GM18520 (cell line): Measurements from ENCODE around the gene RANBP1.
"Not testable (repeated sequence)": the region's sequence is repeated elsewhere in the genome, so short reads cannot be mapped to it uniquely, and the experiment has no call there.

ENCODE experiments used
- ATAC-seq: cut with Tn5 transposase; IDR thresholded peaks from one replicate; pipeline ENCODE4 v1.9.1; 2021; ENCODE audit not compliant: unreplicated experiment

Gene RANBP1

DNA sequence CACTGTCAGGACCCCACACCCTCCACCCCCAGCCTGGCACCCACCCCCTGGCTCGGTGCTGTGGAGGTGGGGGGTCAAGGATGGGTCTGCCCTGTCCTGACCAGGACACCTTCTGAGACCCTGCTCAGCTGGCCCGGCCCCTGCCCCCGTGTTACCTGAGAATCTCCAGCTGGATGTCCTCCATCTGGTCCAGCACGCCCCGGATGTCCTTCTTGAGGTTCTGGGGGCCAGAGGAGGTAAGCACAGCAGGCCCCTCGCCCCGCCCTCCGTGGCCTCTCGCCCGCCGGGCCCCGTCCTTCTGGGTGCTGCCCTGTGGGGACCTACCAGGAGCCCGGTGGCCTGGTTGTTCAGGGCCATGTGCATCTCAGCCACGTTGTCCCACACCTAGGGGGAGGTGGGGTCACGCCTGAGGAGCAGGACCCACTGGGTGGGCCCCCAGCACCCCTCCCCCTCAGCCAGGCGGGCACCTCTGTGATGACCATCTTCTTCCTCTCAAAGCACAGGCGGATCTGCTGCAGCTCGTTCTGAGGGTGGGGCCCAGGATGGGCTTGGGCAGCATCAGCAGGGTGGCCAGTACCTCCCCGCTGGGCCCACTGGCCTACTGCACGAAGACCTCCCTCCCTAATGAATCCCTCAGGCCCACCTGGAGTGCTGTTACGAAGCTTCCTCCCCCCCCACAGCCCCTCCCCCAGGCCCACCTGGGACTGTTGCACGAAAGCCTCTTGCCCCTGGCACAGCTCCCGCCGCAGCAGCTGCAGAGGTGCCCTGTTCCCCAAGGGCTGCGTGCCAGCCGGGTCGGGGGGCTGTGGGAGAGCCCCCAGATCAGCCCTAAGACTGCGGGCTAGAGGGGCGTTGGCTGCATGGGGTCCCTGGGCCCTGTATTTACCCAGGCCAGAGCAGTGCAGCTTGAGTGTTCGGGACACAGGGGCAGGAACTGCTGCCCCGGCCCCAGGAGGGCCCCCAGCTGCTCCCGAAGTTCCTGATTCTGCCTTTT lies 33.6 kb downstream of the RANBP1 start:
- ATAC-seq: no peak

DNA sequence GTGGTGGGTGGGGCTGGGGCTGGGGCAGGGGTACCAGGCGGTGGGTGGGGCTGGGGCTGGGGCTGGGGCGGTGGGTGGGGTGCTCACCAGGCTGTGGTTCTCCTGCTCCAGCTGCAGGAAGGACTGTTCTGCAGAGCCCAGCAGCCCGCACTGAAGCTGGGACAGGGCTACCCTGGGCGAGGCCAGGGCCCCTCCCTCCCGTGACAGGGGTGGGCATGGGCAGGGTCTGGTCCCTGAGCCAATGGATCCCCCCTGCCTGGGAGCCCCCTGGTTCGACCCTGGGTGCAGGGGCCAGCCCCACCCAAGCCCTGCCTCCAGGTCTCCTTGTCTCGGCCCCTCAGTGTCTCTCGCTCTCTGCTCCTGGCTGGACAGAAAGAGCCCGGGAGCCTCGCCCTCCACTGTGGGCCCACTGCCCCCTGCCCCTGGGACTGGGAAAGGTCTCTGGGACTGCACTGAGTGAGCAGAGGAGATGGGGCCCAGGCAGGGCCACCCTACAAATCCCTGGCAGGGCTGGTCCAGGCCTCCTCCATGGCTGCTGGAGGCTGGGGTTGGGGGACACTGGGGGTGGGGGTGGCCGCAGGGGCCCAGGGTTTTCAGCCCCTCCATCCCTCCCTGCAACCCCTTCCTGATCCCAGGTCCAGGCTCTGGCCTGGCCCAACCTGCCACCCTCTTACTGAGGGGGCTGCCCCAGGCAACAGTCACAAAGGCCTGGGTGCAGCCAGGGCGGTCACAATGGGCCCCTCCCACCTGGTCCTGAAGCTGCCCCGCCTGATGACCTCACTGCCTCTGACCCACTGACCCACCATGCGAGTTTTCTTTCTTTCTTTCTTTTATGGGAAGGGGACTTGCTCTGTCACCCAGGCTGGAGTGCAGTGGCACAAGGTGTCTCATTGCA lies 34.7 kb downstream of the RANBP1 start, which contains the start of gene CCDC188:
CCDC188 (minus strand) TSS at position 675 of the 895 bp plus-strand sequence; CDS start at position 606, 69 bp downstream.
- no peak for ATAC-seq

DNA sequence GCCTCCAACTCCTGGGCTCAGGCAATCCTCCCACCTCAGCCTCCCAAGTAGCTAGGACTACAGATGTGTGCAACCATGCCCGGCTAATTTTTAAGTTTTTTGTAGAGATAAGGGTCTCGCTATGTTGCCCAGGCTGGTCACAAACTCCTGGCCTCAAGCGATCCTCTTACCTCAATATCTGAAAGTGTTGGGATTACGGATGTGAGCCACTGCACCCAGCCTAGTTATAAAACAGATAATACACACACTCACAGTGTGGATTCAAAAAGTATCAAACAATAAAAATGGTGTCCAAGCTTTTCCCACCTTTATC lies 35.3 kb downstream of the RANBP1 start:
- no peak for ATAC-seq

DNA sequence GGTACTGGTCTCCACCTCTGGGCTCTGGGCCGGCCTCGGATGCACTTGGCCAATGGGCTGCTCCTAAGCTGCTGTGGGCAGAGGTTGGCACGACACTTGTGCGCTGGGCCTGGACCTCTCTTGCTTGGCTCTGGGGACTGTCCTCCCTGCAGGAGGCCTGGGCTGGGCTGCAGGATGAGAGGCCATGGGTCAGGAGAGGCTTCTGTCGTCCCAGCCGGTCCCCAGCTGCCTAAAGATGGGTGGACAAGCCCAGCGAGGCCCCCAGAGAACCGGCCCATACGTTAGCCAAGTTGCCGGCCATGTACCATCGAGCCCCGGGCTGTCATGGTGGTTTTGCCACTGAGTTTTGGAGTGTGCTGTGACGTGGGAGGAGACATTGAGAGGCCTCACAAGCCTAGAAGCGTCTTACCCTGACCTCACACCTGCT lies 36.6 kb downstream of the RANBP1 start:
- ATAC-seq: no peak

DNA sequence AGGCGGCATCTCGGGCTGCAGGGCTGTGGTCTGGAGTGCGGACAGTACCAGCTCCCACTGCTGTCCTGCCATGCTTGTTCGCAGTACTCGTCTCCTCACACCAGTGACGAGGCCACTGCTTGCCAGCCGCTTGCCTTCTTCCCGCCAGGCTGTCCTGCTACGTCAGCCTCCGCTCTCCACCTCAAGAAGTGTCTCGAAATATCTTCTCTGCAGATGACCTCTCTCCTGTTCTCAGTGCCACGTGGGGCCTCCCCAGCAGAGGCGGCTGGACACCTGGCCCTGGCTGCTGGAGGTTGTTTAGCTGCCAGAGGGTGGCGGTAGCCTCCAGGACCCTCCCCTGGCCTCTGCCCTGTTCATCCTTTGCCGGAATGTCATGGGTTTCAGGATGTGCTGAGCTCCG lies 38.0 kb downstream of the RANBP1 start:
- no peak for ATAC-seq

DNA sequence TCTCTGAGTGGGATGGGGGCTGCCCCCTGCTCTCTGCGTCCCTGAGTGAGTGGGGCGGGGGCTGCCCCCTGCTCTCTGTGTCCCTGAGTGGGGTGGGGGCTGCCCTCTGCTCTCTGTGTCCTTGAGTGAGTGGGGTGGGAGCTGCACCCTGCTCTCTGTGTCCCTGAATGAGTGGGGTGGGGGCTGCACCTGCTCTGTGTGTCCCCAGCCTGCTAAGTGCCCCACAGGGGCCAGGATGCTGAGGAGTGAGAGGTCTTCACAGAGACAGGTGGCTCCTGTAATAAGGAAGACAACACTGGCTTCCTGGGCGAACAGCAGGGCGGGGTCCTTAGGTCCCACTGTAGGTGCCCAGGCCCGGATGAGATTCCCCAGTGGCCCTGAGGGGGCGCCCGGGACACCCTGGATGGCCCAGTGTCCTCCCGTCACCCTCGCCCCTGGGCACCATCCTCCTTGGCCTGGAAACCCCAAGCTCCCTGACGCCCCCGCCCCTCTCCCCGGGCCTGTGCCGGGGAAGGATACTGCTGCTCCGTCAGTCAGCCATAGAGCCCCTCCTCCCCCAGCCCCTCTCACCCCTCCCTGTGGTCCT lies 38.8 kb downstream of the RANBP1 start:
- ATAC-seq: no peak

DNA sequence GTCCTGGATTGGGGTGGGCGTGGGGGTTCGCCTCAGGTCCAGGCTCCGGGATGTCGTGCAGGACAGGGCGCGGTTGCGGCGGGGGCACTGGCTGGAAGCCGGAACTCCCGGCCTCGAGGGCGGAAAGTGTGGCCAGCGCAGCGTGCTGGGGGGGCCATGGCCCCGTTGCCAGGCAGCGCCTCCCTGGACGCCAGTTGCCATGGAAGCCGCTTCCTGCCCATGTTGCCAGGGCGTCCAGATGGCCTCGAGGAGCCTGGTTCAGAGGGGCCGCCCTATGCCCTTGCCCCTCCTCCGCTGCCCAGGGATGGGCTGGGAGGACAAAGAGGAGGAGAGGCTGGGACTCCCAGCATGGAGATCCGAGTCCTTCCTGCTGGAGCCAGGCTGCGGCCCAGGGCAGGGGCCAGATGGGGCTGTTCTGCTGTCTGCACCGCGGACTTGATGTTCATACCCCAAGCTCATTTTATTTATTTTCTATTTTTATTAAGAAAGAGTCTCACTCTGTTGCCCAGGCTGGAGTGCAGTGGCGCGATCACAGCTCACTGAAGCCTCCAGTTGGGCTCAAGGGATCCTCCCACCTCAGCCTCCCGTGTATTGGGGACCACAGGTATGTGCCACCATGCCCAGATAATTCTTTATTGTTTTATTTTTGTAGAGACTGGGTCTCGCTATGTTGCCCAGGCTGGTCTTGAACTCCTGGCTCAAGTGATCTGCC lies 39.6 kb downstream of the RANBP1 start:
- ATAC-seq: no peak

DNA sequence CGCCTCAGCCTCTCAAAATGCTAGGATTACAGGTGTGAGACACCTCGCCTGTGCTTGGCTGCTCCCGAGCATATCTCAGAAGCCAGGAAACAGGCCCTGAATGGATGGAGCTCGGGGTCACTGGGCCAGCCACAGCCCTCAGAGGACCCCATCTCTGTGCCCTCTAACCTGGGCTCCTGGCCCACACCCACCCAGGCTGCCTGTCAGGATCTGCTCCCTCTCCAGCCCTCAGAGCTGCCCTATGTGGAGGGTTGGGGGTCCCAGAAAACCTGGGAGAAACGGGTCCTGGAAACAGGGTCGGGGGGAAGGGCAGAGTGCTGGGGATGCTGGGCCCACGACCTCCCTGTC lies 40.1 kb downstream of the RANBP1 start:
- ATAC-seq: no peak

DNA sequence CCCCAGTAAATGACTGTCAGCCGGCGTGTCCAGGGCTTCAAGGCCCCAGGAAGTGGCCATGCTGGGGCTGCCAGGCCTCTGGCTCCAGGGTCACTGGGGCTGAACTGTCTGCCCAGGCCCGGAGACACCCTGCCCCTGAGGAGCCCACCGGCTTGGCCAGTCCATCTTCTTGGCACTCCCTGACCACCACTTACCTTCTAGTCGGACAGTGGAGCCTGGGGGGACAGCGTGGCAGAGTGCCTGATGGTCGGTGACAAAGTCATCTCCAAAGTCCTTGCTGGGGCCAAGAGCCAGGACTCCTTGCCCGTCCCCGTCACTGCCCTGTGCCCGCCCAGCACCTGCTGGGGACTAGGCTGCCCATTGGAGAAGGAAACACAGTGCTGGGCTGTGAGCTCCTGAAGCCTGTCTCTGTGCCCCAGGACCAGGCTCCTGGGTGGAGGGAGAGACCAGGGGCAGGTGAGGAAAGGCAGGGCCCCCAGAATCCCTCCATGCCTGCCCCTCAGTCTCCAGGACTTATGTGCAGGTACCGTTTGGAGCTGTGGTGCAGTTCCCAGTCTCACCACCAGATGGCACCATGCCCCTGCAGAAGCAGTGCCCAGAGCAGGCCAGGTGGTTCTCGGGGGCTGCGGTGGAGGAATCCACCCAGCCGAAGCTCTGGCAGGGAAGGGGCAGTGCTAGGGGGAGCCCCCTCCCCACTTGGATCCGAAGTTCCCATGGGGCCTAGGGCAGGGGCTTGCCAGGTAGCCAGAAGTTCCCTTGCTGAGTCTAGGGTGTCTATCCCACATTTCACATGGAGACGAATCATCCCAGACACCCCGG lies 40.9 kb downstream of the RANBP1 start:
- ATAC-seq: no peak

DNA sequence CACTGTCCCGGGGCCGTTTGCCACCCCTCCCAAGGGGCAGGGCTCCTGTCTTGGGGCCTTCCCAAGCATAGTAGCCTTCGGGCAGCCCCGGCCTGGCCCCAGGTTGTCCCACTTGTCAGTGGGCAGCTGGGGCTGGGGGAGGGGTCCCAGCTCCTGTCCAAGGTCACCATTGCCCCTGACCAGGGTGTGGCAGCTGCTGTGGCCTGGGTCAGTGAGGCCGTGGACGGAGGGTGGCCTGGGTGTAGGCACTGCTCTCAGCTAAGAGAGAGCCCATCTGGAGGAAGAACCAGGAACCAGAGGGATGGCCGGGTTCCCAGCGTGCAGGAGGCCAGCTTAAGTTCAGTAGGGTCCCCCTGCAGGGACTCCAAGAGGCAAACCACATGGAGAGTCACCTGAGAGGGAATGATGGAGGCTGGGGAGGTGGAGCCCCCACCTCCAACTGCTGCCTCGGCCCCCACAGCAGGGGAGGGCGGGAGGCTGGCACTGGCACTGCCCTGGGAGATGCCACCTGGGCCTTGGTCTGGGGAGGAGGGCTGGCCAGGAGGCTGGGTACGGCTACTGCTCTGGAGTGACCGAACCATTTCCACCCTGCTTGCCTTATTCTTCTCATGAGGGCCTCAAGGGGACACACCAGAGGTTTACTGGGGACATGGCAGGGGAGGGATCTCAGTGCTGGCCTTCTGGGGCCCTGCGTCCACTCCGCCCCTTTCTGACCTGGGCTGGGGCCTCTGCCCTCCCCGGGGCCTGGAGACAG lies 41.7 kb downstream of the RANBP1 start:
- ATAC-seq: no peak

DNA sequence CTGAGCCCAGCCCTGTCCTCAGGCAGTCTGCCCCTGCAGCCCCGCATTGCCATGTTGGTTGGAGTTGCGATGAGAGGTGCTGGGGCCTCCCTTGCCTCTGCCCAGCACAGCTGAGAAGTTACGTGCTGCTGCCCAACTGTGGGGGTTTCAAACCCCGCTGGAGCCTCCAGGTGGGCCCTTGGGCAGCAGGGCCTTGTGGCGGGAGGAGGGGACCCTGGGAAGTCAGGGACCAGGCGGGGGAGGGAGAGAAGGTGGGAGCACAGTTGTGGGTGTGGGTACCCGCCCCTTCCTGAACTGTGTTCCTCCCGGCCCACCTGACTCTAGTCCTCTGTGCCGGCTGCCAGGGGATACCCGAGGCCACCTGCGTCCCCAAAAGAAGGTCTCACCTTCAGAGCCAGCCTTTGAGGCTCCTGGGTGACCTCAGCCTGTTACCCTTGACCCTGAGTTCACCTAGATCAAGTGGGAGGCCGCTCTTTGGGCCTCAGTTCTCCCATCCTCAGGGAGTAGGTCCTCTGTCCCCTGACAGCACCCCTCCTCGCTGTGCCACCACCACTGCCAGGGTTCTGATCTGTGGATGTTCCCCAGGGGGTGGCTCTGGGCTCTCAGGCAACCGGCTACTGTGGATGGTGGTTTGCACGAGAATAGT lies 42.6 kb downstream of the RANBP1 start:
- no peak for ATAC-seq

DNA sequence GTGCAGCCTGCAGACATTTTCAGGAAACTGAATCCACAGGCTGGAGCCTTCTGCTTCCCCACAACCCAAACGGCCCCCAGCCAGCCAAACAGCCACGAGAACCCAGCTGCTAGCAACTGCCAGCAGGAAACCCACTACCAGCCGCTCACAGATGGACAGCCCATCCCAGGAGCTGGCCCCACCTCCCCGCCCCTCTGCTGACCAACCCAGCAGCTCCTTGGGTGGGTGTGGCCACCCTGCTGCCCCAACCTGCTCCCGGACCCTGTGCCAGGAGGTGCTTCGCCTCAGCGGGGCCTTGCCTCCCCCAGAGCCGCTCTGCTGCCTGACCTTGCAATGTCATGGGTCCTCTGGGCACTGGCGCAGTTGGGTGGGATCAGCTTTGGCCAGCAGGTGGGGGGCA lies 43.2 kb downstream of the RANBP1 start:
- no peak for ATAC-seq

DNA sequence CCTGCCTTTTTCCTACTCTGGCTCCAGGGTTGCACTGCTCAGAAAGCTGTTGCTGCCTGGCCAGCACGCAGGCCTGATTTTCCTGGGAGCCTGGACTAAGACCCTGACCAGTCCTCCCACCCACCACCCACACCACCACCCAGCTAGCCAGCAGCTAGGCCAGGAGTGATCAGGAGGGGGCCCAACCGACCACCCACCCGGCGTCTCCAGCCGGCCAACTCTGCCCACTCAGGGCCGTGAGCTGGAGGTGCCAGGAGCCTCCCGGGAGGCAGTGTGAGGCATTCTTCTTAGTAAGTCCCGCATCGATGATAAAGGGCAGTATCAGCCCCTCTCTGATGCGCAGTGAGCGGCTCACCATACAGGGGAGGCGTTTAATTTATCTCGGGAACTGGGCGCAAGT lies 43.6 kb downstream of the RANBP1 start:
- not testable (repeated sequence) for ATAC-seq

DNA sequence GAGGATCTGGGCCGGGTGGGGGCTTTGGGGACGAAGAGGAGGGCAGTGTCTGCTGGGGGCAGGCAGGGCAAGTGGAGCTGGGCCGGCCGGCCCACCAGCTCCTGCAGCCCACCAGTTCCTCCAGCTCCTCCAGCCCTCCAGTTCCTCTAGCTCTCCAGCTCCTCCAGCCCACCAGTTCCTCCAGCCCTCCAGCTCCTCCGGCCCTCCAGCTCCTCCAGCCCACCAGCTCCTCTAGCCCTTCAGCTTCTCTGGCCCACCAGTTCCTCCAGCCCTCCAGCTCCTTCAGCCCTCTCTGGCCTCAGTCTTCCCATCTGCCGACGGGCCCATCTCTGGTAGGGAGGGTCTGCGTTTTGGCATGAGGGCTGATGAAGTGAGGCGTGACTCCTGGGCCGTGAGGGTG lies 44.1 kb downstream of the RANBP1 start:
- no peak for ATAC-seq

DNA sequence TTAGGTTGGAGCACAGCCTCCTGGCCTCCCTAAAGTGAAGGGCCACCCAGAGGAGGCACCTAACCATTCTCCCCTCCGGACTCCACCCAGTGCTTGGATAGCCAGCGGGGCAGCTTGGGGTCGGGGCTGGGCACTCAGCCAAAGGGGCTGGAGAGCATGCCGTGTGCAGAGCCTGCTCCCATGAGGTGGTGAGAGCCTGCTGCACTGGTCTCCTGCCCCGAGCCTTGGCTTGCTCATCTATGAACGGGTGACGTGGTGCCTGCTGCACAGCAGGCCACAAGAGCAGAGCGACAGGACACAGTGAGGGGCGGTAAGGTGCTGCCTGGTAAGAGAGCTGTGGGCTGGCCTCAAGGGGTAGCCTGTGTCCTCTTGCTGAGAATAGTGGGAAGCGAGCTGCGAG lies 49.0 kb downstream of the RANBP1 start:
- no peak for ATAC-seq

DNA sequence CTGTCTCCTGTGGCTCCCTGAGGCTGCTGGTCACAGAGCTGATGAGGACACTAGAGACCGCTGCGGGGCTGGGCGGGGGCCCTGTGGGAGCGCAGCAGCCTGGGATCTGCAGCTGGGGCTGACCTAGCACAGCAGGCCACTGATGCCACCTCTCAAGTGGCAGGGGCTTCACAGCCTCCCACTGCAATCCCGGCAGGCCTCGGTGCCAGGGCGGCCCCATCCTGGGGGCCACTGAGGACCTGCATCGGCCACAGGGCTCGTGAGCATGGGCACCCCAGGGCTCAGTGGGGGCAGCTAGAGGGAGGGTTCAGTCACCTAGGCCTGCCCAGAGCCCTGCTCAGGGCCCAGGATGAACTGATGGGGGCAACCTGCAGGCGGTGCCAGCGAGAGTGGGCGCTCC lies 49.5 kb downstream of the RANBP1 start:
- no peak for ATAC-seq

DNA sequence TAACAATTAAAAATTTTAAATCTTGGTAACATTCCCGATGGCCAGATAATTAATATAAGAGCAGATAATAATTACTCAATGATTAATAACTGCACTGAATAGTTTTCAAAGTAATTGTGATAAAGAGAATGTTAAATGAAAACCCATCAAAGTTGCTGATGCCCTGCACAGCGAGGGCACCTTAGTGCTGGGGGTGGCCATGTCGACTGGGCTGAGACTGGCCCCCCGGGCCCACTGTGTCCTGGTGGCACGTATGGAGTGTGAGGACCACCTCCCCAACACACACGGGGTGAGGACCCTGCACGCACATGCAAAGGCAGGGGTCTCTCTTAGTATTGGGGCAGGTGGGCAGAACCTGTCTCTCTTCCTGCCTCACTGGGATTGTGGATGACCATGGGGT lies 50.0 kb downstream of the RANBP1 start:
- no peak for ATAC-seq

DNA sequence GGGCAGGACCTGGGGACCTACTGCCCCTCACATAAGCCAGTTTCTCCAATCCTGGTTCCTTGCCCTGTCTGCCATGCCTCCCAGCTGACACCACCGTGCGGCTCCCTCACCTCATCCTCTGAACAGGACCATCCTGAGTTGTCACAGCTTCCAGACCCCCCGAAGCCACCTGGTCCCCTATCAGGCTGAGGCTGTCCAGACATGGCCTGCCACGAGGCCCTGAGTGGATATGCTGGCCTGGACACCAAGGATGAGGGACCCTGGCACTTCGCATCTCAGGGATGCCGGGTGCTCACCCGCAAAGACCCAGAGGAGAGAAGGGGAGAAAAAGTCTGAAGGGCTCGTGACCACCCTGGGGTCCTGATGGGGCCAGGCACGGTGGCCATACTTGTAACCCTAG lies 50.8 kb downstream of the RANBP1 start:
- no peak for ATAC-seq
